K562 (cell line): ENCODE data around the gene MEF2C. TPM values are rescaled to one million over a fixed set of nuclear protein-coding genes. Genes with fewer than 3 reads are reported as not detected.

Source experiments
- ARID4B ChIP-seq: sonication (generic); formaldehyde crosslinking; IDR thresholded peaks from 2 replicates; pipeline ENCODE4 v1.8.0; 2022; ENCODE audit warnings: mild to moderate bottlenecking, missing genetic modification reagents
- CHCHD3 ChIP-seq: fragments of 250-450 bp; sonication (Bioruptor Pico); IDR thresholded peaks from 2 replicates; pipeline ENCODE4 v2.1.2; 2022; ENCODE audit warnings: mild to moderate bottlenecking
- GABPA ChIP-seq: fragments of 200-800 bp; sonication (Bioruptor generic); conservative IDR thresholded peaks from 2 replicates; pipeline ENCODE4 v1.6.1; 2016; ENCODE audit warnings: low read depth, missing genetic modification characterization, missing compliant biosample characterization
- MAZ ChIP-seq, 2 experiments: fragments of 450-650 bp in 1 of 2; sonication (generic) in 1 of 2; formaldehyde crosslinking; IDR thresholded peaks in 1 of 2; conservative IDR thresholded peaks in 1 of 2; 2 replicates each; pipeline versions ENCODE4 v1.4.0 to v1.5.0; 2020; ENCODE audit warnings: mild to moderate bottlenecking in 1 of 2, missing genetic modification reagents in 1 of 2
- NFIC ChIP-seq: fragments of 450-650 bp; IDR thresholded peaks from 2 replicates; pipeline ENCODE4 v1.6.1; 2017; ENCODE audit warnings: mild to moderate bottlenecking, inconsistent platforms
- NONO ChIP-seq, 2 experiments: fragments of 200-400 bp in 1 of 2; fragments of 450-650 bp in 1 of 2; formaldehyde crosslinking in 1 of 2; IDR thresholded peaks; 2 replicates each; pipeline ENCODE4 v1.6.1; 2017; ENCODE audit warnings: low read depth in 2 of 2, mild to moderate bottlenecking in 2 of 2, moderate library complexity in 2 of 2, low read length in 1 of 2
- PHF8 ChIP-seq: fragments of 200-600 bp; sonication (generic); IDR thresholded peaks from 2 replicates; pipeline ENCODE4 v1.6.1; 2012; ENCODE audit warnings: mixed run types, mild to moderate bottlenecking, inconsistent platforms, low read length, moderate library complexity, borderline replicate concordance
- POLR2AphosphoS2 ChIP-seq: IDR thresholded peaks from 2 replicates; pipeline ENCODE4 v1.6.1; 2012; ENCODE audit warnings: low read length, improper control_type of control experiment
- POU5F1 ChIP-seq: fragments of 150-350 bp; IDR thresholded peaks from 2 replicates; pipeline ENCODE4 v1.6.1; 2014; ENCODE audit warnings: borderline replicate concordance, low read length, low read depth, mild to moderate bottlenecking; ENCODE audit not compliant: partially characterized antibody
- PRDM10 ChIP-seq: fragments of 450-650 bp; IDR thresholded peaks from 2 replicates; pipeline ENCODE4 v1.6.1; 2018; ENCODE audit not compliant: partially characterized antibody
- SMAD3 ChIP-seq: fragments of 450-650 bp; formaldehyde crosslinking; conservative IDR thresholded peaks from 2 replicates; pipeline ENCODE4 v1.4.0; 2020; ENCODE audit warnings: mild to moderate bottlenecking
- SPI1 ChIP-seq: IDR thresholded peaks from 2 replicates; pipeline ENCODE4 v1.6.1; 2011; ENCODE audit warnings: low read depth, low read length, control low read depth, borderline replicate concordance
- ZBTB26 ChIP-seq: fragments of 450-650 bp; formaldehyde crosslinking; IDR thresholded peaks from 2 replicates; pipeline ENCODE4 v1.4.0; 2022; ENCODE audit warnings: missing genetic modification characterization
- ZNF165 ChIP-seq: fragments of 250-450 bp; sonication (Bioruptor Pico); IDR thresholded peaks from 2 replicates; pipeline ENCODE4 v1.4.0; 2020; ENCODE audit warnings: borderline replicate concordance
- ZNF274 ChIP-seq: IDR thresholded peaks from 2 replicates; pipeline ENCODE4 v1.6.1; 2011; ENCODE audit warnings: low read depth, mild to moderate bottlenecking, low read length, moderate library complexity, borderline replicate concordance
- ZNF766 ChIP-seq: fragments of 200-800 bp; sonication (Bioruptor generic); conservative IDR thresholded peaks from 2 replicates; pipeline ENCODE4 v1.6.1; 2016; ENCODE audit warnings: missing genetic modification characterization, missing compliant biosample characterization
- polyA plus RNA-seq, 8 experiments: library from polyadenylated mRNA; depleted of rRNA in 4 of 8; stranded (reverse) in 5 of 8; unstranded in 3 of 8; fragments of >200 nt; fragmentation: Nextera tagmentation in 2 of 8; fragmentation: Illumina TruSeq in 1 of 8; extraction: Ambion mirVana in 2 of 8; extraction: Trizol in 1 of 8; gene quantifications; 2 replicates each; pipeline versions ENCODE4 v1.2.1 to v1.2.3, GENCODE V29; 2011 to 2014; ENCODE audit warnings: inconsistent platforms in 1 of 8, missing spikeins in 1 of 8
- total RNA-seq, 7 experiments: library from RNA; depleted of rRNA in 6 of 7; stranded (reverse); fragments of >200 nt in 6 of 7; fragmentation: Illumina TruSeq in 2 of 7; extraction: Trizol in 2 of 7; gene quantifications; 2 replicates each; pipeline versions ENCODE4 v1.2.1 to v1.2.3, GENCODE V29; 2011 to 2021; ENCODE audit warnings: low replicate concordance in 1 of 7

Gene MEF2C
- total and polyA plus RNA-seq, 9 of the 15 experiments (the other 6 are each of a cell fraction or from before 2014, with no cell fraction given), result 25.1 to 67.8 (median 58.3) TPM

- TF ChIP-seq ZNF766 (CRISPR knock-in tag), result peak; percentile 99
- TF ChIP-seq SPI1, result peak; percentile 79
- TF ChIP-seq CHCHD3, result no peak
- peak; percentile 21 to 74; a peak in 3 of 4 replicates for TF ChIP-seq MAZ (CRISPR knock-in tag; conservative IDR thresholded peaks at IDR 0.05 in 1 of 2, IDR thresholded peaks at IDR 0.05 in 1 of 2)
- TF ChIP-seq PRDM10, result peak; percentile 97
- TF ChIP-seq ZBTB26 (CRISPR knock-in tag), result no peak
- peak; percentile 43; the same call in 1 of the 2 replicates for TF ChIP-seq ZNF165
- TF ChIP-seq POLR2AphosphoS2, result no peak
- TF ChIP-seq ZNF274, result no peak
- peak; percentile 60 for TF ChIP-seq GABPA (tag)
- peak; percentile 32; the same call in 1 of the 2 replicates for TF ChIP-seq PHF8
- TF ChIP-seq NFIC, result 0 out of 2 replicates have a peak, but pooled peaks have one; percentile 23
- 0 out of 2 replicates have a peak, but pooled peaks have one; percentile 15 for TF ChIP-seq ARID4B (CRISPR knock-in tag)
- TF ChIP-seq POU5F1, result no peak
- TF ChIP-seq NONO (IDR thresholded peaks at IDR 0.05; ENCODE audit: low read depth in 2 of 2, low read length in 1 of 2), result peak in 1 of 2 experiments; percentile 32; a peak in 1 of 4 replicates
- TF ChIP-seq SMAD3 (CRISPR knock-in tag), result no peak
Observed at GRCh38 chr5:88883059-88883835, at the start of gene MEF2C (continued).
